Measurements from ENCODE around the gene PRR3. TPM values are rescaled to one million over a fixed set of nuclear protein-coding genes. Genes with fewer than 3 reads are reported as not detected.

Gene PRR3
- total RNA-seq, 1 experiment from 2014 or later: 16.5 TPM

GRCh38 chr6:30554962-30555815 is 1.9 kb upstream of the PRR3 start:
- intact Hi-C loops (cut with micrococcal nuclease; ENCODE audit: unreplicated experiment) (no loop called here), in situ Hi-C loops (cut with HindIII; ENCODE audit: low pct_unique_long_range_greater_than_20kb, low sequenced_read_pairs) (no loop called here)
- H3K4me3 ChIP-seq (ENCODE audit: low read depth in 2 of 2, low read length in 2 of 2): peak overlapping the region; percentile 80 to 100
- ATAC-seq (no peak), DNase-seq (ENCODE audit: low read depth, low spot score) (no peak)
- ChIA-PET POLR2A (interaction anchor here (0.5 to 0.6 kb wide), 2 partner anchors 17 to 41 kb away, joined by 4 to 7 read pairs; no protein-coding TSS in a partner anchor), CTCF (interaction anchor here (1.0 to 1.1 kb wide), 2 partner anchors 10 to 23 kb away, joined by 4 read pairs; no protein-coding TSS in a partner anchor)
- H3K9me3 ChIP-seq (ENCODE audit: control insufficient read depth, insufficient read depth, low read depth, low read length): no peaks in the 10 kb centered on the region
- H3K27ac ChIP-seq (ENCODE audit: low read length): peak overlapping the region; percentile 98
- H3K36me3 ChIP-seq (ENCODE audit: control insufficient read depth, insufficient read depth, low read length): peaks cover 8% of the 10 kb centered on the region
- no peaks in the 10 kb centered on the region for H3K27me3 ChIP-seq (ENCODE audit: control insufficient read depth, insufficient read depth, low read length)
- peaks cover 9% of the 10 kb centered on the region; the same call in 1 of the 2 replicates for H3K4me1 ChIP-seq (ENCODE audit: control insufficient read depth, insufficient read depth, low read length)
- TF ChIP-seq TCF7L2 (IDR thresholded peaks at IDR 0.05; ENCODE audit: low read depth, low read length) (no peak), CTCF (IDR thresholded peaks at IDR 0.05) (no peak), POLR2AphosphoS5 (IDR thresholded peaks at IDR 0.05; ENCODE audit: low read depth, low read length) (no peak), SIN3A (IDR thresholded peaks at IDR 0.05; ENCODE audit: borderline replicate concordance, insufficient read depth, low read depth, low read length) (no peak), REST (IDR thresholded peaks at IDR 0.05; ENCODE audit: insufficient read depth in 1 of 2, low read depth in 2 of 2, low read length in 1 of 2) (no peak)
- no TSS peak for BruUV-seq (replicated peaks)

- POLR2A ChIA-PET: interaction anchor here (0.6 kb wide), 1 partner anchor 17 kb away, joined by 4 read pairs; no protein-coding TSS in a partner anchor
- intact Hi-C loops (cut with micrococcal nuclease; ENCODE audit: unreplicated experiment) (no loop called here), in situ Hi-C loops (cut with HindIII; ENCODE audit: low pct_unique_long_range_greater_than_20kb, low sequenced_read_pairs) (no loop called here)
- BruUV-seq (replicated peaks): no TSS peak
- DNase-seq (ENCODE audit: low read depth, low spot score) (no peak), ATAC-seq (no peak)
- H3K36me3 ChIP-seq (ENCODE audit: control insufficient read depth, insufficient read depth, low read length): peaks cover 8% of the 10 kb centered on the region
- no peak for TF ChIP-seq SIN3A (IDR thresholded peaks at IDR 0.05; ENCODE audit: borderline replicate concordance, insufficient read depth, low read depth, low read length)
- TF ChIP-seq TCF7L2 (IDR thresholded peaks at IDR 0.05; ENCODE audit: low read depth, low read length): no peak
- no peak for TF ChIP-seq REST (IDR thresholded peaks at IDR 0.05; ENCODE audit: insufficient read depth in 1 of 2, low read depth in 2 of 2, low read length in 1 of 2)
- TF ChIP-seq CTCF (IDR thresholded peaks at IDR 0.05): no peak
- TF ChIP-seq POLR2AphosphoS5 (IDR thresholded peaks at IDR 0.05; ENCODE audit: low read depth, low read length): no peak
- no peaks in the 10 kb centered on the region for H3K9me3 ChIP-seq (ENCODE audit: control insufficient read depth, insufficient read depth, low read depth, low read length)
- H3K4me3 ChIP-seq (ENCODE audit: low read depth in 2 of 2, low read length in 2 of 2): peak overlapping the region; percentile 80 to 100
- CTCF ChIA-PET: no interaction called here
- peaks cover 9% of the 10 kb centered on the region; the same call in 1 of the 2 replicates for H3K4me1 ChIP-seq (ENCODE audit: control insufficient read depth, insufficient read depth, low read length)
- peak overlapping the region; percentile 98 for H3K27ac ChIP-seq (ENCODE audit: low read length)
- no peaks in the 10 kb centered on the region for H3K27me3 ChIP-seq (ENCODE audit: control insufficient read depth, insufficient read depth, low read length)
Measured at GRCh38 chr6:30555816-30556065, 1.4 kb upstream of the PRR3 start.

Data from Panc1 (cell line).